Measurements from ENCODE around the gene SOBP.

GRCh38 chr6:107447663-107448216, 42.2 kb upstream of the SOBP start:
- no peak for TF ChIP-seq POLR2A (IDR thresholded peaks at IDR 0.05)
- TF ChIP-seq, protein P1, sequence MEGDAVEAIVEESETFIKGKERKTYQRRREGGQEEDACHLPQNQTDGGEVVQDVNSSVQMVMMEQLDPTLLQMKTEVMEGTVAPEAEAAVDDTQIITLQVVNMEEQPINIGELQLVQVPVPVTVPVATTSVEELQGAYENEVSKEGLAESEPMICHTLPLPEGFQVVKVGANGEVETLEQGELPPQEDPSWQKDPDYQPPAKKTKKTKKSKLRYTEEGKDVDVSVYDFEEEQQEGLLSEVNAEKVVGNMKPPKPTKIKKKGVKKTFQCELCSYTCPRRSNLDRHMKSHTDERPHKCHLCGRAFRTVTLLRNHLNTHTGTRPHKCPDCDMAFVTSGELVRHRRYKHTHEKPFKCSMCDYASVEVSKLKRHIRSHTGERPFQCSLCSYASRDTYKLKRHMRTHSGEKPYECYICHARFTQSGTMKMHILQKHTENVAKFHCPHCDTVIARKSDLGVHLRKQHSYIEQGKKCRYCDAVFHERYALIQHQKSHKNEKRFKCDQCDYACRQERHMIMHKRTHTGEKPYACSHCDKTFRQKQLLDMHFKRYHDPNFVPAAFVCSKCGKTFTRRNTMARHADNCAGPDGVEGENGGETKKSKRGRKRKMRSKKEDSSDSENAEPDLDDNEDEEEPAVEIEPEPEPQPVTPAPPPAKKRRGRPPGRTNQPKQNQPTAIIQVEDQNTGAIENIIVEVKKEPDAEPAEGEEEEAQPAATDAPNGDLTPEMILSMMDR (IDR thresholded peaks at IDR 0.05), result no peak

All from esophagus squamous epithelium (tissue), 4 donors.